Endodermal cell (in vitro differentiated cells): ENCODE results near the gene AKT1. TPM values are rescaled to one million over a fixed set of nuclear protein-coding genes. Genes with fewer than 3 reads are reported as not detected.
A peak's percentile ranks its signal among the peaks of the same experiment; 100 is the strongest.

Experiments used
- DNase-seq: peaks from one replicate; pipeline ENCODE4 v3.0.0-alpha.2; 2017
- H3K27ac ChIP-seq: 2 replicates; pipeline ENCODE4 v1.5.1; 2013; ENCODE audit warnings: mild to moderate bottlenecking, low read depth, low read length, moderate library complexity
- H3K27me3 ChIP-seq: 2 replicates; pipeline ENCODE4 v1.6.1; 2013; ENCODE audit warnings: mild to moderate bottlenecking, low read length, moderate library complexity; ENCODE audit not compliant: insufficient read depth, control insufficient read depth, poor library complexity, severe bottlenecking
- H3K36me3 ChIP-seq: 2 replicates; pipeline ENCODE4 v1.7.0; 2013; ENCODE audit warnings: mild to moderate bottlenecking, low read length, moderate library complexity; ENCODE audit not compliant: control insufficient read depth, insufficient read depth
- H3K4me1 ChIP-seq: one replicate; pipeline ENCODE4 v1.7.0; 2013; ENCODE audit warnings: low read length; ENCODE audit not compliant: control insufficient read depth, insufficient read depth
- H3K4me3 ChIP-seq: 2 replicates; pipeline ENCODE4 v1.5.1; 2013; ENCODE audit warnings: mild to moderate bottlenecking, low read length, moderate library complexity
- H3K9ac ChIP-seq: 2 replicates; pipeline ENCODE4 v1.6.1; 2013; ENCODE audit warnings: mild to moderate bottlenecking, low read length, moderate library complexity; ENCODE audit not compliant: poor library complexity, severe bottlenecking; ENCODE audit errors: extremely low read depth
- H3K9me3 ChIP-seq: 2 replicates; pipeline ENCODE4 v1.6.1; 2013; ENCODE audit warnings: mild to moderate bottlenecking, low read length, moderate library complexity; ENCODE audit not compliant: control insufficient read depth
- H3K27ac Mint-ChIP-seq: 2 replicates; pipeline ENCODE4 v1.8.0; 2020; ENCODE audit warnings: mixed read lengths
- H3K27me3 Mint-ChIP-seq: 2 replicates; pipeline ENCODE4 v1.8.0; 2021; ENCODE audit warnings: mild to moderate bottlenecking, mixed read lengths; ENCODE audit not compliant: insufficient read depth
- H3K36me3 Mint-ChIP-seq: 2 replicates; pipeline ENCODE4 v1.8.0; 2020; ENCODE audit warnings: low read depth, mixed read lengths
- H3K4me1 Mint-ChIP-seq: 2 replicates; pipeline ENCODE4 v1.8.0; 2020; ENCODE audit warnings: mixed read lengths
- H3K4me3 Mint-ChIP-seq: 2 replicates; pipeline ENCODE4 v1.8.0; 2020; ENCODE audit warnings: mild to moderate bottlenecking, moderate library complexity, mixed read lengths
- H3K9me3 Mint-ChIP-seq: 2 replicates; pipeline ENCODE4 v1.8.0; 2020; ENCODE audit warnings: mild to moderate bottlenecking, mixed read lengths
- CTCF ChIP-seq: fragments of 200-600 bp; sonication (generic); conservative IDR thresholded peaks from 2 replicates; pipeline ENCODE4 v1.5.0; 2021; ENCODE audit warnings: antibody characterized with exemption, mild to moderate bottlenecking
- WGBS, 2 experiments: methylation state at CpG; one replicate each; pipeline versions ENCODE4 v1.1.5 to v1.1.7; 2013; ENCODE audit warnings: missing lambda C conversion rate in 2 of 2, mixed read lengths in 1 of 2; ENCODE audit not compliant: insufficient coverage in 1 of 2, insufficient read length in 1 of 2; 5-methylcytosine and 5-hydroxymethylcytosine counted together
- total RNA-seq, 2 donors: library from RNA; stranded (reverse); fragmentation: NEBNext Ultra II Directional in 1 of 2; extraction: Animal tissue kit (Norgen Biotek cat#: 25700) in 1 of 2; gene quantifications; 2 replicates in 1 of 2; 3 replicates in 1 of 2; pipeline ENCODE4 v1.2.1, GENCODE V29; 2021

Gene AKT1
- total RNA-seq, 2 donors from 2014 or later, result 133 to 152 TPM

GRCh38 chr14:104782086-104782807 lies 13.3 kb downstream of the AKT1 start:
- Mint-ChIP-seq H3K27ac (no peak overlapping the region), H3K36me3 (peaks cover 4% of the 10 kb centered on the region), H3K4me1 (no peaks in the 10 kb centered on the region), H3K27me3 (no peaks in the 10 kb centered on the region), H3K9me3 (no peaks in the 10 kb centered on the region), H3K4me3 (no peak overlapping the region)
- no peak overlapping the region for H3K9ac ChIP-seq
- H3K27me3 ChIP-seq, result no peaks in the 10 kb centered on the region
- peaks cover 10% of the 10 kb centered on the region for H3K36me3 ChIP-seq
- TF ChIP-seq CTCF, result no peak
- no peaks in the 10 kb centered on the region for H3K9me3 ChIP-seq
- DNase-seq, result no peak
- no peak overlapping the region for H3K4me3 ChIP-seq
- no peaks in the 10 kb centered on the region for H3K4me1 ChIP-seq
- peak overlapping the region; percentile 63 for H3K27ac ChIP-seq
- WGBS, 2 experiments, result 92 to 95% methylated on average over 14 to 28 of the region's 28 CpGs

GRCh38 chr14:104781271-104782077 lies 14.1 kb downstream of the AKT1 start:
- Histone ChIP-seq H3K4me1 (no peaks in the 10 kb centered on the region), H3K27me3 (no peaks in the 10 kb centered on the region), H3K9me3 (no peaks in the 10 kb centered on the region), H3K27ac (no peak overlapping the region), H3K4me3 (no peak overlapping the region), H3K36me3 (peaks cover 18% of the 10 kb centered on the region), H3K9ac (no peak overlapping the region)
- 90 to 97% methylated on average over 5 to 20 of the region's 20 CpGs for WGBS, 2 experiments
- DNase-seq, result no peak
- Mint-ChIP-seq H3K4me1 (no peaks in the 10 kb centered on the region), H3K27me3 (no peaks in the 10 kb centered on the region), H3K4me3 (no peak overlapping the region), H3K27ac (no peak overlapping the region), H3K9me3 (no peaks in the 10 kb centered on the region), H3K36me3 (peaks cover 11% of the 10 kb centered on the region)
- no peak for TF ChIP-seq CTCF

GRCh38 chr14:104780513-104781030 lies 15.0 kb downstream of the AKT1 start:
- no peak overlapping the region for H3K27ac ChIP-seq
- no peak overlapping the region for H3K27ac Mint-ChIP-seq
- 94 to 97% methylated on average over 13 to 24 of the region's 24 CpGs for WGBS, 2 experiments
- H3K4me1 ChIP-seq, result no peaks in the 10 kb centered on the region
- H3K9me3 Mint-ChIP-seq, result no peaks in the 10 kb centered on the region
- H3K27me3 ChIP-seq, result no peaks in the 10 kb centered on the region
- no peak overlapping the region for H3K9ac ChIP-seq
- no peaks in the 10 kb centered on the region for H3K9me3 ChIP-seq
- H3K4me3 ChIP-seq, result no peak overlapping the region
- H3K36me3 Mint-ChIP-seq, result peaks cover 20% of the 10 kb centered on the region
- DNase-seq, result no peak
- no peaks in the 10 kb centered on the region for H3K27me3 Mint-ChIP-seq
- no peak overlapping the region for H3K4me3 Mint-ChIP-seq
- H3K36me3 ChIP-seq, result peaks cover 26% of the 10 kb centered on the region
- no peaks in the 10 kb centered on the region for H3K4me1 Mint-ChIP-seq
- no peak for TF ChIP-seq CTCF
